Activated CD8-positive, alpha-beta memory T cell treated with anti-CD3 and anti-CD28 coated beads for 36 hours (primary cell): ENCODE data around the gene SPACA4. TPM values are rescaled to one million over a fixed set of nuclear protein-coding genes. Genes with fewer than 3 reads are reported as not detected.

ENCODE experiments used
- CTCF ChIA-PET: fragments of 350-600 bp; sonication (Branson Sonifier 250); formaldehyde crosslinking; loops from one replicate; lab custom pipeline; 2021; ENCODE audit warnings: antibody characterized with exemption; lab: Charles Lee
- POLR2A ChIA-PET: fragments of 350-600 bp; sonication (Branson Sonifier 250); formaldehyde crosslinking; loops from one replicate; lab custom pipeline; 2021; ENCODE audit warnings: antibody characterized with exemption; lab: Charles Lee
- total RNA-seq, 2 experiments: library from RNA; stranded (reverse); gene quantifications; one replicate each; pipeline ENCODE4 v1.2.3, GENCODE V29; 2021

Gene SPACA4
- total RNA-seq, 2 experiments from 2014 or later = not detected

DNA sequence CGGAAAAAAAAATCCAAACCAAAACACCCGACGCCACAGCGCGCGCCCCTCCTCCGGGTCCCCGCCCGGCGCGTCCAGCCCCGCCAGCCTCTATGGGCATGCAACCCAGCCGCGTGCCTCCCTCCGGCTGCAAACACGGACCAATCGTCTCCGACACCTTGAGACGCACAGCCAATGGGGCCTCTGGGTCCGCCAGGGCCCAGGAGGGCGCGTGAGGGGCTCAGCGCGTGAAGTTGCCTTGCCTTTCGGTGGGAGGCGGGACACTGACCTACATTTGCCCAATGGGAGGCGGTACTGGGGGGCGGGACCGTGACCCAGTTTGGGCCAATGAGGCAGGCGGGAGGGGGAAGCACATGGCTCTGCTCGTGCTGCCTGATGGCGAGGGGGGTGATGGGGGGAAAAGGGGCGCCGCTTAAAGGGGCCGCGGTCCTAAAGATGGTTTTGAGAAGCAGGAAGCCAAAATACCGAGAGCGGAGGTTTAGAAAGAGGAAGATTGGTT is 31.0 kb downstream of the SPACA4 start:
- ChIA-PET CTCF (interaction anchor here (0.9 to 1.7 kb wide), 2 partner anchors 8 to 15 kb away, joined by 4 to 5 read pairs; partner anchors contain the start of gene CA11), POLR2A (interaction anchor here (0.6 to 1.8 kb wide), 3 partner anchors 14 to 242 kb away, joined by 4 to 10 read pairs (median 4); partner anchors contain the start of genes RPL18 and SPHK2)

DNA sequence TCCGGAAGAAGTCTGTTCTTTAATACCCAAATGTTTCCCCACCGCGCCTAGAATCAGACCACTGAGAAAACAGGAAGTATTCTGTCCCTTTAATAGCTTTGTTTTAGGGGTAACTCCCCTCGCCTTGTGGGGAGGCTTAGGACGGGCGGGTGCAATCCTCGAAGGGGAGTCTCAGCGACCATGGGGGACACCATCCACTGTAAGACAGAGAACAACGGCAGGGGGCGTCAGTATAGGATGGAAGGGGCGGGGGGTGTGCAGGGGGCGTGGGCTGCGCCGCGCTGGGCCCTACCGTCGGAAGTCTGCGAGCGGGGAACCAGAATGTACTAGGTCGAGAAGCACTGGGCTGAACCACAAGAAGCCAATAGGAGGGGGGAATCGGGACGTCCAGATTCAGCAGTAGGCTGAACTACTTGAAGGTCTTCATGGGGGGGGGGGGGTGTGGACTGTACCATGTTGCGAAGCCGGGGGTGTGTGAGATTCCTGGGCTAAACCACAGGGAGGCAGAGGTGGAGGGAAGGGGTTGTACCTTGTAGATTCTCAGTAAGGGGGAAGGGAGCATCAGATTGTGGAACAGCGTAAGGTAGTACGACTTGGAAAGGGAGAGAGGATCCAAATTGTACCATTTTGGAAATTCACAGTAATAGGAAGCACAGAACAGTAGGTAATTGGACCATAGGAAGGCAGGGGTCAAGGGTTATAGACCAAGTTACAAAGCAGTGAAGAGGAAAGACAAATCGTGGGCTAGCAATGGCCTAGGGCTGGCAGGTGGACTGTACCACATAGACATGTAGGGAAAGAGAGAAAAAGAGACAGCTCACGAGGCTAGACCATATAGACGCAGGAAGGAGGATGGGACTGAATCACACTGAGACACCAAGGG is 31.6 kb downstream of the SPACA4 start:
- CTCF ChIA-PET = interaction anchor here (0.9 kb wide), 1 partner anchor 15 kb away, joined by 5 read pairs; no protein-coding TSS in a partner anchor
- POLR2A ChIA-PET = interaction anchor here (1.8 kb wide), 1 partner anchor 19 kb away, joined by 4 read pairs; the partner anchor contains the start of genes RPL18 and SPHK2

DNA sequence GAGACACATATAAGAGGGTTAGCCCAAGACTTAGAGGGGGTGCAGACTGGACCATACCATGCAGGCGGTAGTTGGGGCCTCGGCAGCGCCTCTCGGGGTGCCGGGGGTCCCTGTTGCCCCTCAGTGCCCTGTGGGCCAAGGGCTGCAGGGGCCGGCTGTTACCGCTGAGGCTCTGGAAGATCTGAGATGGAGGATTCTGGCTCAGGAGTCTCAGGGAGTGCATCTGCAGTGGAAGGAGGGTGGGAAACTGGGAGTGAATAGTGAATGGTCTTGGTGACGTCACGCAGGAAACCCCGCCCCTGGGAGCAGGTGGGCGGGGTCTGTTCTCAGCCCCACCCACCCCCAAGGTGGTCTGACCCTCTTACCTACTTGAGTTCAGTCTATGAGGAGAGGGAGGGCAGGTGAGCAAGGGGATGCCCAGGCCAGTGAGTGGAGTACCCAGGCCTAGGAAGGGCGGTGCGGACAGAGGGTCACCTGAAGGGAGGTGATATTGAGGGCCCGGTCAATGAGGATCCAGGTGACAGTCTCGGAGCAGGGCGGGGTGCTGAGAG is 32.4 kb downstream of the SPACA4 start:
- ChIA-PET CTCF (no interaction called here), POLR2A (no interaction called here)

DNA sequence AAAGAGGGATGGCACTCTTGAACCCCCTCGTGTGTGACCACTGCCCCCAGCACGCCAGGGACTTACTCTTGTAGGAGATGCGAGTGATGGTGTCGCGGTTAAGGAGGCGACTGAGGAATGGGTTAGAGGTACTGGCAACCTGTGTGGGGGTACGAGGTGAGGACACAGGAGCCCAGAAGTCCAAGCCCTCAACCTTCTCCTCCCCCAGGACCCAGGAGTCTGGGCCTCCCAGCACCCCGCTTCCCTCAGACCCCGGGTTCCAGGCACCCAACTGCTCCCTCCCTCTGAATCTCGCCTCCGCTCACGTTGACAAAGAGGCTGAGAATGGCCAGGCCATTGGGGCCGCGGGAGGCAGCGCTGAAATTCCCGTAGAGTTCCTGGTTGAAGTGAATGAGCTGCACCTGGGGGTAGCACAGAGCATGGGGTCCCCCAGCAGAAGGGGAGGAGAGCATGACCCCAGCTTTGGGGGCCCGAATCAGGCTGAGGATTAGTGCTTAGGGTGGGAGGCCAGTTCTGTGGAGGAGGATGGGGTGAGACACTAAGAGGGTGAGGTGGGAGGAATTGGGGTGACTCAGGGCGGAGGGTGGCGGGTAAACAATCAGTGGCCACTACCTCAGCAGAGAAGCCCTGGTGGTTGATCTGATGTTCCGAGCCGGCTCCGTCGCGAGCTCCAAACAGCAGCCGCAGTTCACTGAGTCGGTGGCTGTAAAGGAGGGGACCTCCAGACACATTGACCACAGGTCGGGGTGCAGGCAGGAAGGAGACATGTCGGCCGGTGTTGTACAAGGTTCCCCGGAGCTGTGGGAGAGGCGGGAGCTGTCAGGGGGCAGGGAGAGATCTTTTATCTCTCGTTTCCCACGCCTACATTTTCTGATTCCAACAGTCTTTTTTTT is 33.2 kb downstream of the SPACA4 start:
- CTCF ChIA-PET = interaction anchor here (0.7 kb wide), 1 partner anchor 196 kb away, joined by 3 read pairs; the partner anchor contains the start of gene HSD17B14
- POLR2A ChIA-PET = interaction anchor here (0.7 kb wide), 1 partner anchor 21 kb away, joined by 4 read pairs; no protein-coding TSS in a partner anchor

DNA sequence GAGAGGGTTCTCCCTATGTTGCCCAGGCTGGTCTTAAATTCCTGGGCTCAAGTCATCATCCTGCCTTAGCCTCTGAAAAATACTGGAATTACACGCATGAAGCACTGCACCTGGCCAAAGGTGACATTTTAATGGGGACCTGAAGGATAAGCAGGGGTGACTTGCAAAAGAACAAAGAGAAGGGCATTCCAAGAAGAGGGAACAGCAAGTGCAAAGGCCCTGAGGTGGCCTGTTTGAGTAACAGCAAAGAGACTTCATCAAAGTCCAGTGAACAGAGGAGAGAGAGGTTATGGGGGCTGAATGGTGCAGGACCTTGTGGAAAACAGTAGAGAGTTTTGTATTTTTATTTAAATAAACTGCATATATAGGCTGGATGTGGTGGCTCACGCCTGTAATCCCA is 35.3 kb downstream of the SPACA4 start:
- POLR2A ChIA-PET = no interaction called here
- CTCF ChIA-PET = interaction anchor here (0.5 kb wide), 1 partner anchor 136 kb away, joined by 3 read pairs; no protein-coding TSS in a partner anchor

DNA sequence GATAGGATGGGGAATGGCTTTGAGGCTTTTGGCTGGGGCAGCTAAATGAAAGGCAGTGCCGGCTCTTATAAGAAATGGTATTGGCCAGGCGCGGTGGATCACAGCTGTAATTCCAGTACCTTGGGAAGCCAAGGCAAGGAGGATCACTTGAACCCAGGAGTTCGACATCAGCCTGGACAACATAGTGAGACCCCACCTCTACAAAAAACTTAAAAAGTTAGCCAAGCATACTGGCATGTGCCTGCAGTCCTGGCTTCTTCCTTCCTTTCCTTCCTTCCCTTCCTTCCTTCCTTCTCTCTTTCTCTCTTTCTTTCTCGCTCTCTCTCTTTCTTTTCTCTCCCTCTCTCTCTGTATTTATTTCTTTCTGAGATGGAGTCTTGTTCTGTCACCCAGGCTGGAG is 36.3 kb downstream of the SPACA4 start:
- ChIA-PET POLR2A (no interaction called here), CTCF (interaction anchor here (1.5 kb wide), 1 partner anchor 9 kb away, joined by 3 read pairs; no protein-coding TSS in a partner anchor)

DNA sequence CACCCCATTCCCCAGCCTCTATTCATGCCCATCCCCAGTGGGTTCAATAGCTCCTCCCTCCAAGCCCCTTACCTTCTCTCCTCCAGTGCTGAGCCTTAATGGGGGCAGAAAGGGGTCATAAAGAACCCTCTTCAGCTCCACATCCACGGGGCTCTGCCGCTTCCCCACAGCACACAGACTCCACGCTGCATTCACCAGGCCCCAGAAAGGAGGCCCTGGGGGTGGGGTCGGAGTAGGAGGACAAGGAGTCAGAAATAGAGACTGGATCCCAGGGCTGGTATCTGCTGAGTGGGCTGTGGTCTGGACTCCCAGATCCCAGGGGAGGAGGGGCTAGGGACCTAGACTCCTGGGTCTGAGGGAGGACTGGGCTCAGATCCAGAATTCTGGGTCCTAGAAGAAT is 37.8 kb downstream of the SPACA4 start:
- ChIA-PET CTCF (interaction anchor here (1.5 kb wide), 1 partner anchor 10 kb away, joined by 3 read pairs; no protein-coding TSS in a partner anchor), POLR2A (no interaction called here)

DNA sequence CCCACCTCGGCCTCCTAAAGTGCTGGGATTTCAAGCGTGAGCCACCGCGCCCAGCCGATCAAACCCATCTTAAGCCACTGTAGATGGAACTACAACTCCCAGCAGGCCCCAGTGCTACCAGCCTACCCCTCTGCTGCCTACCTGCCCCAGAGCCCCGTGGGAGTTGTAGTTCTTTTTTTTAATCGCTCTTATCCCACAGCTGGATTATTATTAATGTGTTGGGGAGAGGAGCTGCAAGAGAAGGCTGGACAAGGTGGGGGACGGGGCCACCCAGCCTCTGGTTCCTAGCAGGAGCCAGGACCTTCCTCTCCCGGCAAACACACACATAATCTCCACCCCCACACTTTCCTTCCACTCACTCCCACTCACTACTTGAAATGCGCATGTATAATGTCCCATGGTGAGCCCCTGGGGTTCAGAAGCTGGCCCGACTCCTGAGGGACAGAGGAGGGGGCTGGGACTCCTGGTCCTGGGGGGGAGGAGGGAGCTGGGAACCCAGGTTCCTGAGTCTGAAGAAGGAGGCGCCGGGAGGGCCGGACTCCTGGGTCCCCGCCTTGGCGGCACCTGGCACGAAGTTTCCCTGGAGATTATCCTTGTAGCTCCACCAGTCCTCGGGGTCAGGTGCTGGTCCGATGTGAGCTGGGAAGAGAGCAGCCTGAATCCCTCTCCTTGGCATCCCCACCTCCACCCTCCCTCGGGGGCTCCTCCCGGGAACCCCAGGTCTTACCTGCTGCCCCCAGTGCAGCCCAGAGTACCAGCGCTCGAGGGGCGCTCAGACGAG is 38.5 kb downstream of the SPACA4 start:
- ChIA-PET CTCF (interaction anchor here (0.6 to 1.8 kb wide), 10 partner anchors 9 to 349 kb away, joined by 3 to 12 read pairs (median 5); partner anchors contain the start of genes DBP and RUVBL2), POLR2A (interaction anchor here (0.8 to 1.7 kb wide), 4 partner anchors 10 to 80 kb away, joined by 3 to 4 read pairs (median 4); no protein-coding TSS in a partner anchor)

DNA sequence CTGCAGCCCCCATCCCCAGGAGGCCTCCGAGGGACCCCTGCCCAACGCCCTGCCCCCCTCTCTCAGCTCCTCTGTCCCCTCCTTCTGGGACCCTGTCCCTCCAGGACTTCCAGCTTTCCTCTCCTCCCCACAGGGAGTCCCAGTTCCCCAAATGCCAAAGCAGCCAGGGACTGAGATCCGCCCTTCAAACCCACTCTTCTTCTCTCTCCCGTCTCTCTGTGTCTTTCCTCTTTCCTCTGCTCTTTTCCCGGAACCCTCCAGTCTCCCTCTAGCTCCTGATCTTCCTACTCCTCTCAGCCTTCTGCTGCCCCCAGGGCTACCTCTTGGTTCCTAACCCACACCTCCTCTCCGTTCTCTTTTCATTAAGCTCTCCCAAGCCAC is 39.1 kb downstream of the SPACA4 start:
- ChIA-PET POLR2A (interaction anchor here (0.8 to 1.7 kb wide), 4 partner anchors 11 to 79 kb away, joined by 3 to 4 read pairs (median 4); no protein-coding TSS in a partner anchor), CTCF (interaction anchor here (0.6 to 1.8 kb wide), 12 partner anchors 9 to 469 kb away, joined by 3 to 12 read pairs (median 4); partner anchors contain the start of genes DBP, LIN7B and RUVBL2)

DNA sequence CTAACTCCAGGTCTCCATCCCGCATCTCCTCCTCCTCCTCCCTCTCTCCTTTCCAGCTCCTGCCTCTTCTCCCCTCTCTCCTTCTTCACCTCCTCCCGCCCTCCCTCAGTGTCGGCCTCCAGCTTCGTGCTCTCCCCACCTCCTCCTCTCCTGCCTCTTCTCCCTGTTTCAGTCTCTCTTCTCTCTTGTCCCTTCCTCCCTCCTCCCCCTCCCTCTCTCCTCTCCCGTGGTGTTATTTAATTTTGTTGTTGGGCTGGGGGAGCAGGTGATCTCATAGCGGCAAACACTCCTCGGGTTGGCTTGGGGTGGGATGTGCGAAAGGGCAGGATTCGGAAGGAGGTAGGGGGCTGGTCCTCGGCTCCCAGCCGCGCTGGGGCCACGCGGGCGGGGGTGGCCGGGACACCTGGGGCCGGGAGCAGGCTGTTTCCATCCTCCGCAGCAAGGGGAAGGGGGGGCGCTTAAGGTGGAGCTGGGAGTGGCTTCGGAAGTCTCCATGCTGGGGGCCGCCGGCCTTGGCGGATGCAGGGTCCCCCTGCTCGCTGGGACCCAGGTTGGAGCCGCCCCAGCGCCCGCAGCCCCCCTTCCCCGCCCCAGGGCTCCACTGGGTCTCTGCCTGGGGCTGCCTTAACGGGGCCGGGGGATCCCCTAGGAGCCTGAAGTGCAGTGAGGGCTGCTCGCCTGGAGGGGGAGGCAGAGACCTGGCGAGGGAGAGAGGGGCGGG is 39.6 kb downstream of the SPACA4 start, which contains the start of gene CA11:
TSS of gene CA11 (minus strand) at position 187 of the 721 bp plus-strand sequence. CDS start 555 bp downstream, outside the sequence.
- POLR2A ChIA-PET = interaction anchor here (0.5 to 1.7 kb wide), 4 partner anchors 12 to 143 kb away, joined by 4 to 10 read pairs (median 4); no protein-coding TSS in a partner anchor
- CTCF ChIA-PET = interaction anchor here (0.9 to 1.8 kb wide), 9 partner anchors 10 to 469 kb away, joined by 3 to 12 read pairs (median 5); partner anchors contain the start of genes DBP, LIN7B and RUVBL2

DNA sequence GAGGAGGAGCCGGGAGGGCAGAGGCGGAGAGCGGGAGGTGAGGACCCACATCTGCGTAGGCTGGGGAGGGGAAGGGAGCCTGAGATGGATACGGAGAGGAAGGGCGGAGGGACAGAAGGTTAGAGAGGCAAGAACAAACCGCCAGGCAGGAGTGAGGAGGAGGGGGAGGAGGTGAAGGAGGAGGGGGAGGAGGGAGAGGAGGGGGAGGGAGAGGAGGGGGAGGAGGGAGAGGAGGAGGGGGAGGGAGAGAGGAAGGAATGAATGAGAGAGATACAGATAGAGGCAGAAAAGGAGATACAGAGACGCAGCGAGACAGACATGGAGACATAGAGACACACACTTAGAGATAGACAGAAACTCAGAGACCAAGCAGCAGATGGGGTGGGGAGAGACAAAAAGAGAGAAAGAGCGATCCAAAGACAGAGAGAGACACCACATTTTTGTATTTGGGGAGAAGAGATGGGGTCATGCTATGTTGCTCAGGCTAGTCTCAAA is 40.2 kb downstream of the SPACA4 start:
- CTCF ChIA-PET = interaction anchor here (1.2 to 1.8 kb wide), 4 partner anchors 10 to 196 kb away, joined by 3 to 12 read pairs (median 4); partner anchors contain the start of gene DBP
- POLR2A ChIA-PET = interaction anchor here (0.5 to 1.7 kb wide), 2 partner anchors 78 to 143 kb away, joined by 4 to 10 read pairs; no protein-coding TSS in a partner anchor

DNA sequence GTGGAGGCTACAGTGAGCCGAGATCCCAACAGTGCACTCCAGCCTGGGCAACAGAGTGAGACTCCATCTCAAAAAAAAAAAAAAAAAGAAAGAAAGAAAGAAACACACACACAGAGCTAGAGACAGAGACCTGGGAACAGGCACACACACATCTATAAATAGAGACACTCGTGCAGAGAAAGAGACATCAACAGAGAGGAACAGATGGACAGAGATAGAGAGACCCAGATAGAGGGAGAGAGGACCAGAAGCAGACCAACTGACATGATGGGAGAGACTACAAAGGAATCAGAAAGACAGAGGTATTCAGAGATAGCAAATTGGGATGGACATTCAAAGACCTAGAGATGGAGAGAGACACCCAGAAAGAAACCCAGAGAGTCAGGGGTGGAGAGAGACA is 41.6 kb downstream of the SPACA4 start:
- ChIA-PET CTCF (no interaction called here), POLR2A (interaction anchor here (0.6 kb wide), 1 partner anchor 1589 kb away, joined by 3 read pairs; no protein-coding TSS in a partner anchor)

DNA sequence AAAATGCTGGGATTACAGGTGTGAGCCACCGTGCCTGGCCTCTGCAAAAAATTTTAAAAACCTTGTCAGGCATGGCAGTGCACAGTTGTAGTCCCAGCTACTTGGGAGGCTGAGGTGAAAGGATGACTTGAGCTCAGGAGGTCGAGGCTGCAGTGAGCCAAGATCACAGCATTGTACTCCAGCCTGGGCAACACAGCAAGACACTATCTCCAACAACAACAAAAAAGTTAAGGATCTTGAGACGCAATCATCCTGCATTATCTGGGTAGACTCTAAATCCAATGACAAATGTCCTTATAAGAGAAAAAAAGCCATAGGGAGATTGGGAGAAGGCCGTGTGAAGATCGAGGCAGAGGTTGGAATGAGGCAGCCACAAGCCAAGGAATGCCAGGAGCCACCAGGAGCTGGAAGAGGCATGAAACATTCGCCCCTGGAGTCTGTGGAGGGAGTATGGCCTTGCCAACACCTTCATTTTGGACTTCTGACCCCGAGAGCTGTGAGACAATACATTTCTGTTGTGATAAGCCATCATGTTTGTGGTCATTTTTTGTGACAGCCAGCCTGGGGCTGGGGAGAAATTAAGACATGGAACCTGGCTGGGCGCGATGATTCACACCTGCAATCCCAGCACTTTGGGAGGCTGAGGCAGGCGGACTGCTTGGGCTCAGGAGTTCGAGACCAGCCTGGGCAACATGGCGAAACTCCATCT is 44.6 kb downstream of the SPACA4 start:
- ChIA-PET POLR2A (interaction anchor here (0.6 kb wide), 1 partner anchor 88 kb away, joined by 3 read pairs; no protein-coding TSS in a partner anchor), CTCF (interaction anchor here (0.7 to 0.8 kb wide), 2 partner anchors 158 to 180 kb away, joined by 3 read pairs; no protein-coding TSS in a partner anchor)

DNA sequence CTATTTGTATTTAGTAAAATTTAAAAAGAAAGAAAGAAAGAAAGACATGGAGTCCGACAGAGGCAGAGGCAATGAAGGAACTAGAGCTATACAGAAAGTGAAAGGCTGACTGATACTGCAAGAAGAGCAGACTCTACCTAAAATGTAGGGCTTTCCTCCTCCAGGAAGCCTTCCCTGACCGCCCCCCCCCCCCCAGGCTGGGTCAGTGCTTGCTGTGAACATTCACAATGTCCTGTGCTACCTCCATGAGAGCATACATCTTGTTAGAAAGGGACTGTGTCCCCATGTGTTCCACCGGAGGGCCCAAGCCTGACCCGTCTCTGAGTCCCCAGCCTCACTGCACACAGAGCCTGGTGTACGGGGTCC is 45.1 kb downstream of the SPACA4 start:
- ChIA-PET CTCF (no interaction called here), POLR2A (interaction anchor here (0.6 kb wide), 1 partner anchor 87 kb away, joined by 3 read pairs; no protein-coding TSS in a partner anchor)
